Measurements from ENCODE around the gene ZSCAN25.
"Not testable (repeated sequence)": the region's sequence is repeated elsewhere in the genome, so short reads cannot be mapped to it uniquely, and the experiment has no call there.

Gene ZSCAN25

GRCh38 chr7:99651290-99651689 lies 34.5 kb downstream of the ZSCAN25 start:
- DNase-seq = no peak

GRCh38 chr7:99652671-99653070 lies 35.9 kb downstream of the ZSCAN25 start:
- DNase-seq = no peak

- not testable (repeated sequence) for DNase-seq
Measured at GRCh38 chr7:99653269-99653668, 36.5 kb downstream of the ZSCAN25 start.

GRCh38 chr7:99653754-99654153 lies 37.0 kb downstream of the ZSCAN25 start:
- no peak for DNase-seq

GRCh38 chr7:99654626-99655025 lies 37.9 kb downstream of the ZSCAN25 start:
- not testable (repeated sequence) for DNase-seq

GRCh38 chr7:99657879-99658278 lies 41.1 kb downstream of the ZSCAN25 start:
- DNase-seq = not testable (repeated sequence)

- no peak for DNase-seq
Measured at GRCh38 chr7:99665312-99666012, 48.7 kb downstream of the ZSCAN25 start.

- DNase-seq = no peak
Measured at GRCh38 chr7:99666013-99666395, 49.3 kb downstream of the ZSCAN25 start.

- DNase-seq = no peak
Measured at GRCh38 chr7:99667179-99667578, 50.4 kb downstream of the ZSCAN25 start.

GRCh38 chr7:99668541-99668940 lies 51.8 kb downstream of the ZSCAN25 start:
- no peak for DNase-seq

GRCh38 chr7:99669782-99670181 lies 53.0 kb downstream of the ZSCAN25 start:
- no peak for DNase-seq

GRCh38 chr7:99672573-99672972 lies 55.8 kb downstream of the ZSCAN25 start:
- no peak for DNase-seq

GRCh38 chr7:99674995-99675742 lies 58.4 kb downstream of the ZSCAN25 start:
- DNase-seq = no peak

- DNase-seq = no peak
Measured at GRCh38 chr7:99677013-99677647, 60.4 kb downstream of the ZSCAN25 start.

GRCh38 chr7:99677648-99678045 lies 60.9 kb downstream of the ZSCAN25 start:
- no peak for DNase-seq

GRCh38 chr7:99679032-99679399 lies 62.3 kb downstream of the ZSCAN25 start:
- DNase-seq = no peak

- no peak for DNase-seq
Measured at GRCh38 chr7:99679400-99680191, 62.9 kb downstream of the ZSCAN25 start, which contains the start of gene CYP3A5. CYP3A5 (minus strand) TSS chr7:99679996; CDS start chr7:99679896, 100 bp downstream.

All from CD4-positive, alpha-beta T cell treated with Interleukin-21 for 1 hour (primary cell).